Activated CD8-positive, alpha-beta memory T cell treated with anti-CD3 and anti-CD28 coated beads for 36 hours (primary cell): ENCODE results near the gene TJP3. TPM values are rescaled to one million over a fixed set of nuclear protein-coding genes. Genes with fewer than 3 reads are reported as not detected.

Experiments
- CTCF ChIA-PET: fragments of 350-600 bp; sonication (Branson Sonifier 250); formaldehyde crosslinking; loops from one replicate; lab custom pipeline; 2021; ENCODE audit warnings: antibody characterized with exemption; lab: Charles Lee
- POLR2A ChIA-PET: fragments of 350-600 bp; sonication (Branson Sonifier 250); formaldehyde crosslinking; loops from one replicate; lab custom pipeline; 2021; ENCODE audit warnings: antibody characterized with exemption; lab: Charles Lee
- total RNA-seq, 2 experiments: library from RNA; stranded (reverse); gene quantifications; one replicate each; pipeline ENCODE4 v1.2.3, GENCODE V29; 2021

The TJP3 gene
- total RNA-seq, 2 experiments from 2014 or later = 0.63 to 0.94 TPM

- CTCF ChIA-PET = interaction anchor here (0.8 to 1.9 kb wide), 6 partner anchors 22 to 204 kb away, joined by 3 to 14 read pairs (median 4); partner anchors contain the start of gene MRPL54
- POLR2A ChIA-PET = interaction anchor here (0.6 to 1.1 kb wide), 2 partner anchors 28 to 49 kb away, joined by 4 read pairs; no protein-coding TSS in a partner anchor
These were observed 75.7 kb downstream of the TJP3 start for GRCh38 chr19:3783660-3784584.

- ChIA-PET POLR2A (interaction anchor here (0.9 to 1.0 kb wide), 2 partner anchors 27 to 114 kb away, joined by 3 to 4 read pairs; no protein-coding TSS in a partner anchor), CTCF (interaction anchor here (1.1 to 1.9 kb wide), 5 partner anchors 22 to 64 kb away, joined by 3 to 14 read pairs (median 4); partner anchors contain the start of gene MRPL54)
These were observed 76.6 kb downstream of the TJP3 start for GRCh38 chr19:3784607-3785450.

- POLR2A ChIA-PET = interaction anchor here (0.9 to 1.0 kb wide), 2 partner anchors 26 to 115 kb away, joined by 3 to 4 read pairs; no protein-coding TSS in a partner anchor
- CTCF ChIA-PET = interaction anchor here (1.1 to 1.4 kb wide), 2 partner anchors 23 to 27 kb away, joined by 3 to 6 read pairs; partner anchors contain the start of gene MRPL54
These were observed 77.3 kb downstream of the TJP3 start for GRCh38 chr19:3785451-3785937.

GRCh38 chr19:3785938-3786824 lies 78.0 kb downstream of the TJP3 start, which contains the start of gene MATK:
Gene MATK (minus strand): TSS chr19:3786381. CDS start chr19:3785135, 1,246 bp downstream.
- POLR2A ChIA-PET = no interaction called here
- CTCF ChIA-PET = interaction anchor here (0.7 to 1.4 kb wide), 4 partner anchors 24 to 35 kb away, joined by 3 read pairs; partner anchors contain the start of gene MRPL54

- POLR2A ChIA-PET = interaction anchor here (0.6 to 1.6 kb wide), 2 partner anchors 23 to 240 kb away, joined by 5 to 6 read pairs; no protein-coding TSS in a partner anchor
- CTCF ChIA-PET = interaction anchor here (0.6 to 2.3 kb wide), 5 partner anchors 26 to 710 kb away, joined by 3 to 11 read pairs (median 4); partner anchors contain the start of gene CELF5
These were observed 81.0 kb downstream of the TJP3 start for GRCh38 chr19:3788996-3789778.

- ChIA-PET CTCF (interaction anchor here (2.3 kb wide), 1 partner anchor 32 kb away, joined by 11 read pairs; no protein-coding TSS in a partner anchor), POLR2A (interaction anchor here (0.5 to 0.6 kb wide), 2 partner anchors 239 to 692 kb away, joined by 5 to 6 read pairs; no protein-coding TSS in a partner anchor)
These were observed 82.1 kb downstream of the TJP3 start for GRCh38 chr19:3790209-3790734.

- ChIA-PET CTCF (no interaction called here), POLR2A (no interaction called here)
These were observed 82.8 kb downstream of the TJP3 start for GRCh38 chr19:3790941-3791340.

GRCh38 chr19:3792114-3792513 lies 83.9 kb downstream of the TJP3 start:
- ChIA-PET CTCF (no interaction called here), POLR2A (no interaction called here)

- CTCF ChIA-PET = interaction anchor here (2.2 kb wide), 1 partner anchor 28 kb away, joined by 9 read pairs; no protein-coding TSS in a partner anchor
These were observed 85.6 kb downstream of the TJP3 start for GRCh38 chr19:3793799-3794198.

GRCh38 chr19:3796358-3796757 lies 88.2 kb downstream of the TJP3 start:
- ChIA-PET POLR2A (no interaction called here), CTCF (interaction anchor here (2.8 kb wide), 1 partner anchor 26 kb away, joined by 12 read pairs; no protein-coding TSS in a partner anchor)

More at GRCh38 chr19:3793799-3794198, 85.6 kb downstream of the TJP3 start:
- POLR2A ChIA-PET = no interaction called here

- ChIA-PET CTCF (interaction anchor here (1.0 to 2.8 kb wide), 4 partner anchors 11 to 24 kb away, joined by 3 to 12 read pairs (median 4); no protein-coding TSS in a partner anchor), POLR2A (interaction anchor here (1.3 kb wide), 1 partner anchor 14 kb away, joined by 4 read pairs; no protein-coding TSS in a partner anchor)
These were observed 90.0 kb downstream of the TJP3 start for GRCh38 chr19:3798137-3798536.

Other genes with a start within 250 kb of the TJP3 start
- gene SMIM24, start 227.9 kb upstream of the TJP3 start, total RNA-seq = under 1 TPM; 0.31 to 0.36 TPM
- gene SMIM44, start 224.9 kb upstream of the TJP3 start, total RNA-seq = not detected
- 10 to 100 TPM; 18.8 to 21.4 TPM for gene DOHH, start 207.7 kb upstream of the TJP3 start, total RNA-seq
- 10 to 100 TPM; 33.1 to 33.6 TPM for gene FZR1, start 202.1 kb upstream of the TJP3 start, total RNA-seq
- gene TEKTIP1, start 169.2 kb upstream of the TJP3 start, total RNA-seq = under 1 TPM; 0.67 to 0.78 TPM
- 100 to 1,000 TPM; 118 to 124 TPM for gene MFSD12, start 150.8 kb upstream of the TJP3 start, total RNA-seq
- 10 to 100 TPM; 43.0 to 44.9 TPM for gene HMG20B, start 135.4 kb upstream of the TJP3 start, total RNA-seq
- gene GIPC3, start 122.9 kb upstream of the TJP3 start, total RNA-seq = under 1 TPM; 0.44 to 0.67 TPM
- gene TBXA2R, start 101.5 kb upstream of the TJP3 start, total RNA-seq = 1 to 10 TPM; 2.7 to 3.4 TPM
- gene CACTIN, start 81.6 kb upstream of the TJP3 start, total RNA-seq = 10 to 100 TPM; 36.7 to 38.1 TPM
- gene PIP5K1C, start 7.9 kb upstream of the TJP3 start, total RNA-seq = 10 to 100 TPM; 29.6 to 30.3 TPM
- gene APBA3, start 53.3 kb downstream of the TJP3 start, total RNA-seq = 10 to 100 TPM; 36.9 to 39.1 TPM
- gene MRPL54, start 54.3 kb downstream of the TJP3 start, total RNA-seq = 10 to 100 TPM; 83.1 to 88.8 TPM
- gene RAX2, start 63.8 kb downstream of the TJP3 start, total RNA-seq = not detected
- gene MATK, start 78.0 kb downstream of the TJP3 start, total RNA-seq = 10 to 100 TPM; 36.1 to 39.3 TPM
- gene ZFR2, start 160.7 kb downstream of the TJP3 start, total RNA-seq = 1 to 10 TPM in 1 of 2 experiments, under 1 TPM in 1; 0.69 to 1.0 TPM
- gene ATCAY, start 172.3 kb downstream of the TJP3 start, total RNA-seq = not detected
- gene NMRK2, start 224.7 kb downstream of the TJP3 start, total RNA-seq = not detected